Stimulated activated CD4-positive, alpha-beta T cell treated with anti-CD3 and anti-CD28 coated beads, TNF-alpha, amount 100 ng/mL, for 48 hours (primary cell): ENCODE results near the gene DPYD.

ENCODE experiments used
- DNase-seq, 3 donors: peaks; one replicate each; pipeline ENCODE4 v3.0.0-alpha.2; 2020; ENCODE audit warnings: low read depth in 3 of 3

DPYD gene

GRCh38 chr1:97540346-97540888 lies 380.4 kb downstream of the DPYD start:
- no peak for DNase-seq

- DNase-seq, result no peak
Measured at GRCh38 chr1:97538113-97538512, 382.7 kb downstream of the DPYD start.

- no peak for DNase-seq
Measured at GRCh38 chr1:97533358-97533757, 387.5 kb downstream of the DPYD start.

GRCh38 chr1:97529600-97529999 lies 391.2 kb downstream of the DPYD start:
- DNase-seq, result no peak

DNA sequence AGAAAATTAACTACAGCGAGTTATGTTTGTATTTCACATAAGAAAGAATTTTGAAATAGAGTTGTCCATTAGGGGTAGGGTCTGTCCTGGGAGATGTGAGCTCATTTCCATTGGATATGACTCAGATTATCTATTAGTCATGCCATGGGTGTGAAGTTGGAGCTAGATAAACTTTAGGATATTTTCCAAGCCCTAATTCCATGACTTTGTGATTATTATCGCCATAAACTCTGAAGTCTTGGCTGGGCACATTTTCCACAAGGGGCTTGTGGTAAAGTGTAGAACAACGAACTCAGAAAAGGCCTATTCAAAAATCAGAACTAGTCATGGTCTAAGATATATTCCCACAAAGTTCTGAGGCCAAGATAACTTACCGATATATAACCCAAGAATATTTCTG lies 396.6 kb downstream of the DPYD start:
- no peak for DNase-seq

- no peak for DNase-seq
Measured at GRCh38 chr1:97516588-97516987, 404.2 kb downstream of the DPYD start.

GRCh38 chr1:97508653-97509218 lies 412.1 kb downstream of the DPYD start:
- DNase-seq, result no peak

- DNase-seq, result no peak
Measured at GRCh38 chr1:97507863-97508262, 413.0 kb downstream of the DPYD start.

GRCh38 chr1:97506368-97506767 lies 414.5 kb downstream of the DPYD start:
- no peak for DNase-seq

- no peak for DNase-seq
Measured at GRCh38 chr1:97505816-97506215, 415.0 kb downstream of the DPYD start.

DNA sequence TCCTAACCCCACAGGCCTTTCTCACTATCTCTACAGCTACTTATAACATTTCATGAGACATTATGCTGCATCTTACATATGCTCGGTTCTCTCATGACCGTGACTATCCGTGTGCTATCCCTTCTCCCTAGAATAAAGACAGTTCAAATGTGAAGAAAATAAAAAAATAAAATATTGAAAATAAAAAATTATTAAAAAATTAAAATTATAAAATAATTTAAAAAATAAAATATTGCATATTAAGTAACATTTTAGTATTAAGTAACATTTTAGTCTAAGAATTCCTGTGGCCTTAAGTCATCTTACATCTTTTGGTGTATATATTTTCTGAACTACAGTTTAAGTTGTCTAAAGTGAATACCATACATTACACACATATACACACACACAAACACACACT lies 415.5 kb downstream of the DPYD start:
- DNase-seq, result no peak

- DNase-seq, result no peak
Measured at GRCh38 chr1:97502360-97502759, 418.5 kb downstream of the DPYD start.

DNA sequence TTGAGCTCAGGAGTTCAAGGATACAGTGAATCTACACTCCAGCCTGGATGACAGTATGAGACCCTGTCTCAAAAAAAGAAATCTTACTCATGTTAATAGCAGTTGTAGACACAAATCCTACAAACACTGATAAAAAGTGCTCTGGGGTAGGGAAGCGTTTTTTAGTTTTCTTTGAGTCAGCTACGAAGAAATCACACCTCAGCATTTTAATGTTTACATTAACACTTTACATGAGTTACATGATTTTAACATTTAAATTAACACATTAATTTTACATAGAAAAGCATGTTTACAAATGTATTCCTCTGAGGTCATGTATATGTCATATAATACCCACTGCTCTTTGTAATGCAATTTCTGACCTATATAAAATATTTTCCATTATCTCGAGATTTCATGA lies 419.2 kb downstream of the DPYD start:
- no peak for DNase-seq

DNA sequence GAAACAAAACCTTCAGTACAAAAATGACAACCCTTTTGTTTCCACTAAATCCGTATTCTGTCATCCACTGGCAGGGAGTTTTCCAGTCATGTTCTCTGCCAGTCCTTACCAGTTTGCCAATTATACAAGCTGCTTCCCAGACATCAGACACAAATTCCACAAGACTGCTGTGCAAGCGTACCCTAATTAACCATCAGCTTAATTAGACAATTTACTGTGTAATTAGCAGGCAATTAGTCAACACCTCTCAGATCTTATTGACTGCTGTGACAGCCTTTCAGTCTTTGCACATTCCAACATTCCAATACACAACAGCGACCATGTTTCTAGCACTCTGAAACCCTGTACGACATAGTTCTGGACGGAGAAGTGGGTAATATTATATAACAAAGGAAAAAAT lies 420.1 kb downstream of the DPYD start:
- no peak for DNase-seq

- no peak for DNase-seq
Measured at GRCh38 chr1:97499667-97500066, 421.2 kb downstream of the DPYD start.

GRCh38 chr1:97489834-97490233 lies 431.0 kb downstream of the DPYD start:
- DNase-seq, result no peak

- DNase-seq, result no peak
Measured at GRCh38 chr1:97488530-97488929, 432.3 kb downstream of the DPYD start.

- no peak for DNase-seq
Measured at GRCh38 chr1:97482022-97482421, 438.8 kb downstream of the DPYD start.

DNA sequence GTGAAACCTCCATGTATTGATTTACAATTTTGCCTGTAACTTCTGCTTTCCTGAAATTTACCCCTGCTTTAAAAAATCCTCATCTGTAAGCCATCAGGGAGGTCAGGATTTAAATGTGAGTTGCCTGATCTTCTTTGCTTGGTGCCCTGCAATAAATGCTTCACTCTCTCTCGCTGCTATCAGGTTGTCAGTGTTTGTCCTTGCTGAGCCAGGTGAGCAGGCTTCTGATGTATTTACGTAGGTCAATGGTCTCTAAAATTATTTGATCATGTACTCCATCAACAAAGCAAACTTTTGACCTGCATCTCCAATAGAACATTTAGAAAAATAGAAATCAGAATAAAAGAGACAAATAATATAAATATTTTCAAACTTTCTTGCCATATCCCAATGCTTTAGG lies 453.4 kb downstream of the DPYD start:
- DNase-seq, result no peak

DNA sequence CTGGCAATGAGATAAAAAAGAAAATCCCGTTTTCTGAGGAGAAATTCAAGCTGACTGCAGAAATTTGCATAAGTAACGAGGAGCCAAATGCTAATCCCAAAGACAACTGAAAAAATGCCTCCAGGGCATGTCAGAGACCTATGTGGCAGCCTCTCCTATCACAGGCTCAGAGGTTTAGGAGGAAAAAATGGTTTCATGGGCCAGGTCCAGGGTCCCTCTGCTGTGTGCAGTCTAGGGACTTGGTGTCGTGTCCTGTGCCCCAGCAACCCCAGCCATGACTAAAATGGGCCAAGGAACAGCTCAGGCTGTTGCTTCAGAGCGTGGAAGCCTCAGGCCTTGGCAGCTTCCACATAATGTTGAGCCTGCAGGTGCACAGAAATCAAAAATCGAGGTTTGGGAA lies 456.5 kb downstream of the DPYD start:
- DNase-seq, result no peak

DNA sequence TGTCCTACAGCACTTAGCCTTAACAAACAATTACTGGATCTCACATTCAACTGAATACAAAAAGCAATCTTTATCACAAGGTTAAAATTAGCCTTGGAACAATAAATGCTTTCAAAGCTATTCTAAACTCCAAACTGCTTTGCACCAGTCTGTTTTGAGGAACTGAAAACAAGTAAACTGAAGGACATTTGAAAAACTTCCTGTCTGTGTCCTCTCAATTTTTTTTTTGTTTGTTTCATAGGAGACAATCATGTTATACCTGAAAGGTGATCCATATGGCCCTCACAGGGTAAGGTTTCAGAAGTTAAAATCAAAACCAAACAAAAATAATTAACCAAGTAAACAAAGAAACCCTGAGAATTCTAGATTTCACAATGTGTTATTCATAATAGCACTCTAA lies 459.1 kb downstream of the DPYD start:
- no peak for DNase-seq

- DNase-seq, result no peak
Measured at GRCh38 chr1:97457446-97458089, 463.3 kb downstream of the DPYD start.

DNA sequence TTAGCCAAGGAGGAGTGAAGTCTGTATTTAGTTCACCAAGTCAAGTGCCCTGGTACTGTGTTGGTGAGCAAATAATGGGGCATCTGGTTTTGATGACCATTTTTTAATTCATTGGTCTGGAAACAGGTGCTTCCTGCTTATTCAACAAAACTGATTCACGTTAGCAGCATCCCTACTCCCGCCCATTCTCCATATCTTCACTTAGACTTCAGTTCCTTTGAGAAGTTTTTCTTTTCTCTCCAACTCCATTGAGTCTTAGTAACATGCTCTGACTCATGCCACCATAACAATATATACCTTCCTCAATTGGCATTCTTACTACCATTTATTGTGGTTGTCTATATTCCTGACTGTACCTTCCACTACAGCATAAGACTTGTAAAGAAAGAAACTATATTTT lies 468.9 kb downstream of the DPYD start:
- DNase-seq, result no peak
